HepG2 (cell line): Measurements from ENCODE around the gene BTF3L4. TPM values are rescaled to one million over a fixed set of nuclear protein-coding genes. Genes with fewer than 3 reads are reported as not detected.

Source experiments
- ARID2 ChIP-seq: sonication (generic); formaldehyde crosslinking; IDR thresholded peaks from 2 replicates; pipeline ENCODE4 v1.8.1; 2022; ENCODE audit warnings: mild to moderate bottlenecking, missing genetic modification reagents, borderline replicate concordance
- CEBPB ChIP-seq: IDR thresholded peaks from 2 replicates; pipeline ENCODE4 v1.6.1; 2011; ENCODE audit warnings: low read depth, low read length, improper control_type of control experiment, borderline replicate concordance
- DMAP1 ChIP-seq: IDR thresholded peaks from 2 replicates; pipeline ENCODE4 v1.6.1; 2016
- ESRRA ChIP-seq: sonication (generic); formaldehyde crosslinking; IDR thresholded peaks from 2 replicates; pipeline ENCODE4 v1.5.1; 2020; ENCODE audit warnings: mild to moderate bottlenecking, low read depth, missing genetic modification reagents
- HMG20B ChIP-seq: conservative IDR thresholded peaks from 2 replicates; pipeline ENCODE4 v1.6.1; 2016; ENCODE audit warnings: missing genetic modification reagents, missing compliant biosample characterization
- HNF4A ChIP-seq: sonication (generic); formaldehyde crosslinking; IDR thresholded peaks from 2 replicates; pipeline ENCODE4 v1.4.0; 2020; ENCODE audit warnings: missing genetic modification reagents
- KLF11 ChIP-seq: IDR thresholded peaks from 2 replicates; pipeline ENCODE4 v1.6.1; 2016; ENCODE audit warnings: missing compliant biosample characterization
- MXD3 ChIP-seq: IDR thresholded peaks from 2 replicates; pipeline ENCODE4 v1.6.1; 2016; ENCODE audit warnings: mild to moderate bottlenecking, missing biosample characterization, missing genetic modification reagents
- PAX8 ChIP-seq: sonication (generic); formaldehyde crosslinking; IDR thresholded peaks from 2 replicates; pipeline ENCODE4 v1.8.0; 2022; ENCODE audit warnings: mild to moderate bottlenecking, missing genetic modification reagents, borderline replicate concordance
- PITX1 ChIP-seq: sonication (generic); formaldehyde crosslinking; IDR thresholded peaks from 2 replicates; pipeline ENCODE4 v1.5.1; 2020; ENCODE audit warnings: mild to moderate bottlenecking, missing genetic modification reagents
- RNF219 ChIP-seq: sonication (generic); formaldehyde crosslinking; IDR thresholded peaks from 2 replicates; pipeline ENCODE4 v1.5.0; 2020; ENCODE audit warnings: mild to moderate bottlenecking, missing genetic modification reagents
- SALL2 ChIP-seq: sonication (generic); formaldehyde crosslinking; IDR thresholded peaks from 2 replicates; pipeline ENCODE4 v1.8.1; 2023; ENCODE audit warnings: mild to moderate bottlenecking, missing genetic modification reagents, inconsistent platforms
- TAF15 ChIP-seq: fragments of 200-400 bp; formaldehyde crosslinking; IDR thresholded peaks from one replicate; pipeline ENCODE4 v1.6.1; 2018; ENCODE audit warnings: mild to moderate bottlenecking, low read depth, low read length; ENCODE audit not compliant: poor library complexity, severe bottlenecking
- TBX2 ChIP-seq: sonication (generic); formaldehyde crosslinking; IDR thresholded peaks from 2 replicates; pipeline ENCODE4 v1.5.0; 2020; ENCODE audit warnings: missing genetic modification reagents, mild to moderate bottlenecking, borderline replicate concordance
- ZNF232 ChIP-seq: sonication (generic); formaldehyde crosslinking; IDR thresholded peaks from 2 replicates; pipeline ENCODE4 v1.4.0; 2020; ENCODE audit warnings: missing genetic modification reagents, borderline replicate concordance
- ZNF292 ChIP-seq: sonication (generic); formaldehyde crosslinking; IDR thresholded peaks from 2 replicates; pipeline ENCODE4 v1.8.1; 2022; ENCODE audit warnings: mild to moderate bottlenecking, low read depth, missing genetic modification reagents, borderline replicate concordance
- ZNF331 ChIP-seq: sonication (generic); formaldehyde crosslinking; IDR thresholded peaks from 2 replicates; pipeline ENCODE4 v1.4.0; 2020; ENCODE audit warnings: missing genetic modification reagents
- ZNF34 ChIP-seq: sonication (generic); formaldehyde crosslinking; IDR thresholded peaks from 2 replicates; pipeline ENCODE4 v1.4.0; 2020; ENCODE audit warnings: mild to moderate bottlenecking, missing genetic modification reagents, borderline replicate concordance
- ZNF546 ChIP-seq: sonication (generic); formaldehyde crosslinking; conservative IDR thresholded peaks from 2 replicates; pipeline ENCODE4 v1.8.1; 2023; ENCODE audit warnings: mild to moderate bottlenecking, missing genetic modification reagents
- ZNF563 ChIP-seq: sonication (generic); formaldehyde crosslinking; IDR thresholded peaks from 2 replicates; pipeline ENCODE4 v1.8.0; 2022; ENCODE audit warnings: mild to moderate bottlenecking, moderate library complexity, missing genetic modification reagents
- ZNF564 ChIP-seq: sonication (generic); formaldehyde crosslinking; IDR thresholded peaks from 2 replicates; pipeline ENCODE4 v1.8.1; 2023; ENCODE audit warnings: mild to moderate bottlenecking, missing genetic modification reagents
- ZNF629 ChIP-seq: sonication (generic); formaldehyde crosslinking; conservative IDR thresholded peaks from 2 replicates; pipeline ENCODE4 v1.5.0; 2020; ENCODE audit warnings: missing genetic modification reagents
- ZNF792 ChIP-seq: IDR thresholded peaks from 2 replicates; pipeline ENCODE4 v1.6.1; 2016
- polyA plus RNA-seq, 8 experiments: library from polyadenylated mRNA; depleted of rRNA in 3 of 8; stranded (reverse) in 7 of 8; unstranded in 1 of 8; fragments of >200 nt; fragmentation: Illumina TruSeq in 4 of 8; extraction: Trizol in 4 of 8; gene quantifications; 2 replicates each; pipeline versions ENCODE4 v1.2.1 to v1.2.3, GENCODE V29; 2011 to 2016; ENCODE audit warnings: low read depth in 4 of 8, missing spikeins in 1 of 8, mixed read lengths in 1 of 8; ENCODE audit not compliant: insufficient read depth in 1 of 8
- total RNA-seq, 5 experiments: library from RNA; depleted of rRNA; stranded (reverse); fragments of >200 nt; fragmentation: Illumina TruSeq; extraction: Trizol; gene quantifications; 2 replicates each; pipeline ENCODE4 v1.2.3, GENCODE V29; 2016; ENCODE audit warnings: low read depth in 1 of 5
- TF ChIP-seq, protein P1 (sequence below): sonication (generic); formaldehyde crosslinking; IDR thresholded peaks from 2 replicates; pipeline ENCODE4 v1.4.0; 2020; ENCODE audit warnings: missing genetic modification reagents
- TF ChIP-seq, protein P2 (sequence below): IDR thresholded peaks from 2 replicates; pipeline ENCODE4 v1.6.1; 2018; ENCODE audit warnings: missing genetic modification reagents, mild to moderate bottlenecking, missing compliant biosample characterization
- TF ChIP-seq, protein P3 (sequence below): sonication (generic); formaldehyde crosslinking; IDR thresholded peaks from 2 replicates; pipeline ENCODE4 v1.4.0; 2020; ENCODE audit warnings: missing genetic modification reagents; ENCODE audit errors: not compliant biosample characterization

The BTF3L4 gene
- total and polyA plus RNA-seq, 2 of the 13 experiments (the other 11 are each of a cell fraction or from before 2014, with no cell fraction given) = 59.0 to 74.3 TPM

DNA sequence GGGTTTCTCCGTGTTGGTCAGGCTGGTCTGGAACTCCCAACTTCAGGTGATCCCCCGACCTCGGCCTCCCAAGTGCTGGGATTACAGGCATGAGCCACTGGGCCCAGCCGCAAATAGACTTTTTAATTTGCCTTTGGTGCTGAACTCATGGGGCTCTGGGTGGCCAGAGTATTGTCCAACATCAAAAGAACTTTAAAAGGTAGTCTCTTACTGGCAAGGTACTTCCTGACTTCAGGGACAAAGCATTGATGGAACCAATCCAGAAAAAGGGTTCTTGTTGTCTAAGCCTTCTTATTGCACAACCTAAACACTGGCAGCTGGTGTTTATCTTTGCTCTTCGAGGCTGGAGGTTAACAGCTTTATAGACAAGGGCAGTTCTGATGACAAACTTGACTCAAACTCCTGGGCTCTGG, 18.7 kb upstream of the BTF3L4 start (continued):
- TF ChIP-seq, protein P1, sequence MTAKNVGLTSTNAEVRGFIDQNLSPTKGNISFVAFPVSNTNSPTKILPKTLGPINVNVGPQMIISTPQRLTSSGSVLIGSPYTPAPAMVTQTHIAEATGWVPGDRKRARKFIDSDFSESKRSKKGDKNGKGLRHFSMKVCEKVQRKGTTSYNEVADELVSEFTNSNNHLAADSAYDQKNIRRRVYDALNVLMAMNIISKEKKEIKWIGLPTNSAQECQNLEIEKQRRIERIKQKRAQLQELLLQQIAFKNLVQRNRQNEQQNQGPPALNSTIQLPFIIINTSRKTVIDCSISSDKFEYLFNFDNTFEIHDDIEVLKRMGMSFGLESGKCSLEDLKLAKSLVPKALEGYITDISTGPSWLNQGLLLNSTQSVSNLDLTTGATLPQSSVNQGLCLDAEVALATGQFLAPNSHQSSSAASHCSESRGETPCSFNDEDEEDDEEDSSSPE (CRISPR knock-in tag) = peak; percentile 65; the same call in 1 of the 2 replicates
- TF ChIP-seq ZNF232 (CRISPR knock-in tag) (peak; percentile 92), ZNF563 (CRISPR knock-in tag) (no peak), RNF219 (peak; percentile 94; the same call in 1 of the 2 replicates), ARID2 (CRISPR knock-in tag) (no peak), PITX1 (peak; percentile 93), HMG20B (peak; percentile 88), ZNF331 (peak; percentile 95), CEBPB (peak; percentile 98), HNF4A (CRISPR knock-in tag) (peak; percentile 82), TBX2 (CRISPR knock-in tag) (peak; percentile 97), ZNF292 (CRISPR knock-in tag) (peak; percentile 80; the same call in 1 of the 2 replicates), ESRRA (CRISPR knock-in tag) (peak; percentile 70; the same call in 1 of the 2 replicates), MXD3 (CRISPR knock-in tag) (0 out of 2 replicates have a peak, but pooled peaks have one; percentile 33), ZNF792 (CRISPR knock-in tag) (peak; percentile 90), TAF15 (no peak), DMAP1 (CRISPR knock-in tag) (peak; percentile 60), KLF11 (CRISPR knock-in tag) (0 out of 2 replicates have a peak, but pooled peaks have one; percentile 80), ZNF546 (CRISPR knock-in tag) (no peak), SALL2 (CRISPR knock-in tag) (peak; percentile 71), ZNF629 (peak; percentile 83), PAX8 (CRISPR knock-in tag) (no peak), ZNF34 (CRISPR knock-in tag) (peak; percentile 85; the same call in 1 of the 2 replicates), ZNF564 (CRISPR knock-in tag) (no peak)
- TF ChIP-seq, protein P2, sequence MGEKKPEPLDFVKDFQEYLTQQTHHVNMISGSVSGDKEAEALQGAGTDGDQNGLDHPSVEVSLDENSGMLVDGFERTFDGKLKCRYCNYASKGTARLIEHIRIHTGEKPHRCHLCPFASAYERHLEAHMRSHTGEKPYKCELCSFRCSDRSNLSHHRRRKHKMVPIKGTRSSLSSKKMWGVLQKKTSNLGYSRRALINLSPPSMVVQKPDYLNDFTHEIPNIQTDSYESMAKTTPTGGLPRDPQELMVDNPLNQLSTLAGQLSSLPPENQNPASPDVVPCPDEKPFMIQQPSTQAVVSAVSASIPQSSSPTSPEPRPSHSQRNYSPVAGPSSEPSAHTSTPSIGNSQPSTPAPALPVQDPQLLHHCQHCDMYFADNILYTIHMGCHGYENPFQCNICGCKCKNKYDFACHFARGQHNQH = peak; percentile 96
- TF ChIP-seq, protein P3, sequence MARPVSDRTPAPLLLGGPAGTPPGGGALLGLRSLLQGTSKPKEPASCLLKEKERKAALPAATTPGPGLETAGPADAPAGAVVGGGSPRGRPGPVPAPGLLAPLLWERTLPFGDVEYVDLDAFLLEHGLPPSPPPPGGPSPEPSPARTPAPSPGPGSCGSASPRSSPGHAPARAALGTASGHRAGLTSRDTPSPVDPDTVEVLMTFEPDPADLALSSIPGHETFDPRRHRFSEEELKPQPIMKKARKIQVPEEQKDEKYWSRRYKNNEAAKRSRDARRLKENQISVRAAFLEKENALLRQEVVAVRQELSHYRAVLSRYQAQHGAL = peak; percentile 50
